IMR-90 (cell line): ENCODE data around the gene NANOS1. TPM values are rescaled to one million over a fixed set of nuclear protein-coding genes. Genes with fewer than 3 reads are reported as not detected.
A peak's percentile ranks its signal among the peaks of the same experiment; 100 is the strongest.

Experiments
- microRNA-seq, 2 experiments: library from miRNA; stranded (forward) in 1 of 2; unstranded in 1 of 2; fragments of 10-50 nt in 1 of 2; fragments of <30 nt in 1 of 2; gene quantifications in 1 of 2; microRNA quantifications in 1 of 2; one replicate each; pipeline versions ENCODE3 to v1.1.0; 2013 to 2020; ENCODE audit not compliant: insufficient read depth in 1 of 2, insufficient read length in 1 of 2, unreplicated experiment in 1 of 2
- polyA plus RNA-seq, 3 experiments: library from polyadenylated mRNA; depleted of rRNA; stranded (reverse); fragments of >200 nt; gene quantifications; 2 replicates each; pipeline ENCODE4 v1.2.3, GENCODE V29; 2012; ENCODE audit warnings: low replicate concordance in 1 of 3
- small RNA-seq, 5 experiments: library from RNA; depleted of rRNA; stranded (forward); fragments of <200 nt; gene quantifications; one replicate each; pipeline ENCODE3, GENCODE V24; 2012
- total RNA-seq: library from RNA; depleted of rRNA; stranded (reverse); fragments of >200 nt; gene quantifications from 2 replicates; pipeline ENCODE4 v1.2.3, GENCODE V29; 2012; rRNA removed
- TF ChIP-seq, protein P1 (sequence below): fragments of 150-350 bp; IDR thresholded peaks from 2 replicates; pipeline ENCODE4 v1.6.1; 2017; ENCODE audit warnings: mild to moderate bottlenecking, antibody characterized with exemption, low read length, low read depth

NANOS1 gene
- total and polyA plus RNA-seq, 2 of the 4 experiments (the other 2 are of a cell fraction), result under 0.01 to 0.12 TPM

DNA sequence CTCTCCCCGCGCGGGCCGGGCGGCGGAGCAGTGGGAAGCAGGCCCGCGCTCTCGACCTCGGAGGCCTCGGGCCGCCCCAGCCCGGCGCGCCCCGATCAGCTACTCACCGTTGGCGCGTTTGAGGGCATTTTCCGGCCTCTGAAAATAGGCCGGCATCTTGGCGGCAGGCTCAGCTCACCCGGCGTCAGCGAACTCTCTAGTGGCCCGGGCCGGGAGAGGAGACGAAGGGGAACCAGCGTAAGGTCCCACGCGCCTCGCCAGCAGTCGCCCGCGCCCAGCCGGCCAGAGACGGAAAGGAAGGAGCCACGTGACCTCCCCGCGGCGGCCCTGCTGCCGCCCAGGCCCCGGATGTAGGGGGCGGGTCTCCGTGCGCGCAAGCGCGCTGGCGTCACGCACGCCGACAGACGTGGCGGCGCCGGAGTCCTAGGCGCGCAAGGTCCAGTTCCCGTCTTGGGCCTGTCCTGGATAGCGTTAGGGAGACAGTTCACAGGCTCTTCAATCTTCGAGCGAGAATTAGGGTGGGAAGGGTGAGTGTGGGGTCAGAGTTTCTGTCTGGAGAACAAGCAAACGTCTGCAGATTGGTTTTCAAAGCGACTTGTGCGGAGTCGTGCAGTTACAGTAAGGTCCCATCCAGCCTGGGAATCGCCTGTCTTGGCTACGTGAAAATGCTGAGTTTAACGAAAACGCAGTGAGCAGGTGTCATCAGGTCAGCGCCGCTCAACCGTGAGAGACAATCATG, 51.2 kb downstream of the NANOS1 start, which contains the start of gene EIF3A (continued):
- TF ChIP-seq, protein P1, sequence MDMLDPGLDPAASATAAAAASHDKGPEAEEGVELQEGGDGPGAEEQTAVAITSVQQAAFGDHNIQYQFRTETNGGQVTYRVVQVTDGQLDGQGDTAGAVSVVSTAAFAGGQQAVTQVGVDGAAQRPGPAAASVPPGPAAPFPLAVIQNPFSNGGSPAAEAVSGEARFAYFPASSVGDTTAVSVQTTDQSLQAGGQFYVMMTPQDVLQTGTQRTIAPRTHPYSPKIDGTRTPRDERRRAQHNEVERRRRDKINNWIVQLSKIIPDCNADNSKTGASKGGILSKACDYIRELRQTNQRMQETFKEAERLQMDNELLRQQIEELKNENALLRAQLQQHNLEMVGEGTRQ, result peak; percentile 95

Small RNAs within 50 kb of the gene (microRNA-seq; reads per million reads assigned to microRNA genes)
- gene RF00413 (ENCODE audit: insufficient read depth, insufficient read length), result not detected
- not detected for gene SNORA19 (ENCODE audit: insufficient read depth, insufficient read length)

Small RNAs within 50 kb of the gene (small RNA-seq; reads per million reads assigned to genes)
- 0 reads per million in 5 experiments for gene RF00413
- 0 to 33.1 (median 0.32) reads per million in 5 experiments for gene SNORA19

Other genes starting within 250 kb of the NANOS1 start
- 145 and 156 TPM in 2 replicates for gene EIF3A, start 51.1 kb downstream of the NANOS1 start, total RNA-seq
- gene EIF3A, start 51.1 kb downstream of the NANOS1 start, polyA plus RNA-seq (2012; rRNA removed), result 39.1 and 49.6 TPM in 2 replicates
- 80.3 and 81.4 TPM in 2 replicates for gene DENND10, start 74.4 kb downstream of the NANOS1 start, total RNA-seq
- gene DENND10, start 74.4 kb downstream of the NANOS1 start, polyA plus RNA-seq (2012; rRNA removed), result 39.6 and 50.9 TPM in 2 replicates
- 10.6 and 12.0 TPM in 2 replicates for gene SFXN4, start 136.0 kb downstream of the NANOS1 start, total RNA-seq
- gene SFXN4, start 136.0 kb downstream of the NANOS1 start, polyA plus RNA-seq (2012; rRNA removed), result 10.6 and 12.5 TPM in 2 replicates
- gene PRDX3, start 149.1 kb downstream of the NANOS1 start, total RNA-seq, result 169 and 195 TPM in 2 replicates
- 173 and 187 TPM in 2 replicates for gene PRDX3, start 149.1 kb downstream of the NANOS1 start, polyA plus RNA-seq (2012; rRNA removed)
- 11.9 and 12.9 TPM in 2 replicates for gene GRK5, start 177.9 kb downstream of the NANOS1 start, total RNA-seq
- gene GRK5, start 177.9 kb downstream of the NANOS1 start, polyA plus RNA-seq (2012; rRNA removed), result 13.7 and 16.3 TPM in 2 replicates